MV-4-11 (cell line): ENCODE data around the gene OSCAR.
A peak's percentile ranks its signal among the peaks of the same experiment; 100 is the strongest.

ENCODE experiments used
- DNase-seq: peaks from one replicate; lab custom pipeline; 2025; lab: John Stamatoyannopoulos, UW

Gene OSCAR, protein sequence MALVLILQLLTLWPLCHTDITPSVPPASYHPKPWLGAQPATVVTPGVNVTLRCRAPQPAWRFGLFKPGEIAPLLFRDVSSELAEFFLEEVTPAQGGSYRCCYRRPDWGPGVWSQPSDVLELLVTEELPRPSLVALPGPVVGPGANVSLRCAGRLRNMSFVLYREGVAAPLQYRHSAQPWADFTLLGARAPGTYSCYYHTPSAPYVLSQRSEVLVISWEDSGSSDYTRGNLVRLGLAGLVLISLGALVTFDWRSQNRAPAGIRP

DNA sequence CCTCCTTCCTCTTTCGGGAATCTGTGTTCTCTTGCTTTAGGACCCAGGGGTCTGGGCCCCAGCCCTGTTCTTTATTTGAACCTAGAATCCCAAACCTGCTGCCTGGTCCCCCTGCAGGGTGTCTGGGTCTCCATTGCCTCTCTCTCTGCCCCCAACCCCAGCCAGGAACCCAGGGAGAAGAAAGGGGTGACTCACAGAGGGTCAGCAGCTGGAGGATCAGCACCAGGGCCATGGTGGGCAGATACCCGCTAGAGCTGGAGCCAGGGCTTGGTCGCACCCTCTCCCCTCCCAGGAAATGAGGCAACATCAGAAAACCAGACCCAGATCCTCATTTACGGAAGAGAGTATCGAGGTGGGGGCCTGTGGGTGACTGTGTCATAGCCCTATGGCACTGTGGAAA is at the start of gene OSCAR:
OSCAR (minus strand) TSS at position 243 of the 400 bp plus-strand sequence; CDS start at position 232, 11 bp downstream.
- DNase-seq = peak; percentile 95

DNA sequence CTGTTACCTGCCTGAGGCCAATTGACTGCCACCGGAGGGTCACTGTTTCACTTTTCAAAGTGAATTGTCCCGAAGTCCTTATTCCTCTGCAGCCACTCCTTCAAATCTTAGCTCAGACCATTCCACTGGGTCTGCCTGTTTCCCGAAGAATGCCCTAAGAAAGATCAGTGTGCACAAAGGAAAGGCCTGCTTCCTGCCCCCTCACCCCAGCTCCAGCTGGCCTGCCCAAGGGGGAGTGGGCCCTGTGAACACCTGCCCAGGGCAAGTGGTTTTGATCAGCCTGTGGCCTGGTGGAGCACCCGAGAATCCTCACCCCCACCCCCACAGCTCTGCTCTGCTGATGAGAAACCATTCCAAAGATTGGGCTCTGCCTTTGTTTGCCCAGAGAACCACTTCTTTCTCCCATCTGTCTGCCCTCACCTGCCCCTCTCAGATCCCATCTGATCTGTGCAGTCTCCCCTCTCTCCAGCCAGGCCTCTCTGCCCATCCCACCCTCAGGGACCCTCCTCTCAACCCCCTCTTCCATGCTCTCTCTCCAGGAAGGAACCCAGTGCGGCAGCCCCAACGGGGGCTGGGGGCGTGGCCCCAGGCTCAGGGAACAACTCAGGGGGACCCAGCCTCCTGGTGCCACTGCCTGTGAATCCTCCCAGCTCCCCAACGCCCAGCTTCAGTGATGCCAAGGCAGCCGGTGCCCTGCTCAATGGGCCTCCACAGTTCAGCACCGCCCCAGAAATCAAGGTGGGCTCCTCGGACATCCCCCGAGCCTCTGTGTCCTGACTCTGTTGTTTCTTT is 48.6 kb upstream of the OSCAR start:
- no peak for DNase-seq

DNA sequence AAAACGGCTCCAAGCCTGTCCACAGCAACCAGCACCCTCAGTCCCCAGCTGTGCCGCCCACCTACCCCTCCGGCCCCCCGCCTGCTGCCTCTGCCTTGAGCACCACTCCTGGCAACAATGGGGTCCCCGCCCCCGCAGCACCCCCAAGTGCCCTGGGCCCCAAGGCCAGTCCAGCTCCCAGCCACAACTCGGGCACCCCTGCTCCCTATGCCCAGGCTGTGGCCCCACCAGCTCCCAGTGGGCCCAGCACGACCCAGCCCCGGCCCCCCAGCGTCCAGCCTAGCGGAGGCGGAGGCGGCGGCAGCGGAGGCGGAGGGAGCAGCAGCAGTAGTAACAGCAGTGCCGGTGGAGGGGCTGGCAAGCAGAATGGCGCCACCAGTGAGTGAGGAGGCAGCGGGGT is 47.6 kb upstream of the OSCAR start:
- no peak for DNase-seq

DNA sequence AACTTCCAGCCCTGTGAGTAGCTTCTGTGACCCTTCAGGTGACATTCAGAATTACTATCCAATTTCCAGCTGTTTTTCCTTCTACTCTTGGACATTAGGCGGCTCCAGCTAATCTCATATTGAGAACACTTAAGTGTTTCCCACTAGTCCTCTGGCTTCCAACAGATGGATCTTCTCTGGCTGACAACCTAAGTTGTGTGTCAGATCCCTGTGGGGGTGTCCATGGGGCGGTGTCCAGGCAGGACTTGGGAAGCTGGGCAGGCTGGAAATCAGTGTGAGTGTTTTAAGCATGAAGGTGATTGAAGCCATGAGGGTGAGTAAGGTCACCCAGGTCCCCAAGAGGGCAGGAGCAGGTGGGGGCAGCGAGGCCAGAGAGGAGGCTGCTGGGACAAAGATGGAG is 47.1 kb upstream of the OSCAR start:
- no peak for DNase-seq

GRCh38 chr19:54145541-54146158 is 45.0 kb upstream of the OSCAR start:
- DNase-seq = no peak

DNA sequence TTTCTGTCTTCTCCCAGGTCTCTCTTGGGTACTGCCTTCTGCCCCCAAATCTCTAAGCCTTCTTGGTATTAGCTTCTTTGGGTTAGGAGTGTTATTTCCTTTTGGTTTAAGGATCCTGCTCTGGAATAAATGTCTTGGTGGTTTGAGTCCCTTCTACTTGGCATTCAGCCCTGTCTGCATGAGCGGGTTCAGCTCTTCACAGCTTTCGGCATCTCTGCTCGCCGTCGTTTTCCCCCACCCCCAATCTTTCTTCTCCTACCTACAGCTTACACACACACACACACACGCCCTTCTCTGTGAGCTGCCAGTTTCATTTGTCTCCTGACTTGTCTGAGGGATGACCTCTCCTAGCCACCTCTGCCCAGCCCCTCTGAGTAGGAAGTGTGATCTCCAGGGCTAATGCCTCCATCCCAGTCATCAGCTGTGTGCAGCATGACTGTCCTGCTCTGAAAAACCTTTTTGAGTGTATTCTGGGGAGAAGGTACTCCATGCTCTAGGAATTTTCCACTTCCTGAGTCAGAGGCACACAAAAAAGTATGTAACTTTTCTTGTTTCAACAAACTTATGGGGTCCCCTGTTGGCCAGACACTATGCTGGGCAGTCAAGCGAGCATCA is 41.7 kb upstream of the OSCAR start:
- DNase-seq = no peak

GRCh38 chr19:54141356-54141755 is 40.8 kb upstream of the OSCAR start:
- DNase-seq = peak; percentile 38

DNA sequence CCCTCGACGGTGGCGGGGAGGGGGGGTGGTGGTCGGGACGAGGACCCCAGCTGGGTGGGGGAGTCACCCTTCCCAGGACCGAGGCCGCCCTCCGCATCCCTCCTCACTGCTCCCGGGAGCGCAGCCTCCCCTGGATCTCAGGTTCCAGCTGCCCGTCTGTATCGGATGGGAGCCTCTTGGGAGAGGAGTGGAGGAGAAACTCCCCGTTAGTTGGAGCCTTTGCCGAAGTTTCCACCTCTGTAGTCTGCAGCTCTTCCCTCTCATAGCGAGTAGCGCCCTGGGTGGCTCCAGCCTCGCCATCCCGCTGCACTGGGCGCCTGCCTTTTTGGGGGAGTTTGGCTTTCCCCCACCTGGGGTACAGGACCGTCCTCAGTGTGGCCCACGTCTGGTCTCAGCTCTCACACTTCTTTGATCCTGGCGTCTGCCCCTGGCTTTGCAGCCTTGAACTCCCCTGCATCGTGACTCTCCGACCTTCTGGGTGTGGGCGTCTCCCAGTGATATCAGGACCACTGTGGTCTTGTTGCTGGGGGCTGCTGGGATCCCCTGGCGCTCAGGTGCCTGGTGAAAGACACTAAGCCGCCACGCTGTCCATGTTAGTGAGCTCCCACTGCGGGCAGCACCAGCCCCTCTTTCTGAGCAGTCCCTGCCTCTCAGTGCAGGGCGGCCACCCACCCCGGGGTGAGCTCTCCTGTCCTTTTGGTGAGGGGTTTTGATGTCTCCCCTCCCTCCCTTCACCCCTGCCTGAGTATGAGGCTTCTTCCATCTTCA is 38.1 kb upstream of the OSCAR start:
- no peak for DNase-seq

DNA sequence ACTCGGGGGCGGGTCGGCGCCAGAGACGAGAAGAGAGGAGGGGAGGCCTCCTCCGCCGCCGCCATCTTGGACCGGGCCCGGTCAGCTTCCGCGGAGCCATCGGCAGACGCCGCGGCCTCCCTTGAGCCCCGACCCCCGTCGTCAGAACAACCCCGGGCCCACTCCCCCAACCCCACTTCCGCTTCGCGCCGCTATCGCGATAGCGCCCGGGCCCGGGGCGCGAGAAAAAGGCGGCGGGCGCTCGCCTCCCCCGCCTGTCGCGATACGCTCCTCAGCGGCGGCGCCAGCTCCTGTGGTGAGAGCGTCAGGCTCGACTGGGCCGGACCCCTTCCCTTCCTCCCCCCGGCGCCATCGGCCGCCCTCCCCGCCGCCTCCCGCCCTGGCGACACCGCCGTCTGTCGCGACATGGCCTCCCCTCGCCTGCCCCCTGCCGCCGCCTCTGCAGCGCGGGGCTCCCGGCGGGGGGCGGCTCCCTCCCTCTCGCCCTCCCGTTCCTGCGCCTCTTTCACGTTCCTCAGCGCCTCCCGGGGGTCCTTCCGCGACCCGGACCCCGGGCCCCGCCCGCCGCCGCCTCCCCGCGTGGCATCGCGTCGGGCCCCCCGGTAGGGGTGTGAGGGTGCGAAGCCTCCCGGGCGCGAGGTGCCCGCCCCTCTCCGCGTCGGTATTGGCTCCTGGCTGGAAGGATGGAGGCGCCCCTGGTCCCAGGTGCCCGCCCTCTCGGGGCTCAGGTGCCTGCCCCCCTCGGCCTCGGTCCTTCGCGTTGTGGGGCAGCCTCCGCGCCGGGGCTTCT is 37.3 kb upstream of the OSCAR start, which contains the start of gene CNOT3:
CNOT3 (plus strand) TSS at position 64 of the 790 bp plus-strand sequence. CDS start 5,217 bp downstream, outside the sequence.
- DNase-seq = no peak

- peak; percentile 100 for DNase-seq
These were observed 36.5 kb upstream of the OSCAR start for GRCh38 chr19:54136864-54137698.

DNA sequence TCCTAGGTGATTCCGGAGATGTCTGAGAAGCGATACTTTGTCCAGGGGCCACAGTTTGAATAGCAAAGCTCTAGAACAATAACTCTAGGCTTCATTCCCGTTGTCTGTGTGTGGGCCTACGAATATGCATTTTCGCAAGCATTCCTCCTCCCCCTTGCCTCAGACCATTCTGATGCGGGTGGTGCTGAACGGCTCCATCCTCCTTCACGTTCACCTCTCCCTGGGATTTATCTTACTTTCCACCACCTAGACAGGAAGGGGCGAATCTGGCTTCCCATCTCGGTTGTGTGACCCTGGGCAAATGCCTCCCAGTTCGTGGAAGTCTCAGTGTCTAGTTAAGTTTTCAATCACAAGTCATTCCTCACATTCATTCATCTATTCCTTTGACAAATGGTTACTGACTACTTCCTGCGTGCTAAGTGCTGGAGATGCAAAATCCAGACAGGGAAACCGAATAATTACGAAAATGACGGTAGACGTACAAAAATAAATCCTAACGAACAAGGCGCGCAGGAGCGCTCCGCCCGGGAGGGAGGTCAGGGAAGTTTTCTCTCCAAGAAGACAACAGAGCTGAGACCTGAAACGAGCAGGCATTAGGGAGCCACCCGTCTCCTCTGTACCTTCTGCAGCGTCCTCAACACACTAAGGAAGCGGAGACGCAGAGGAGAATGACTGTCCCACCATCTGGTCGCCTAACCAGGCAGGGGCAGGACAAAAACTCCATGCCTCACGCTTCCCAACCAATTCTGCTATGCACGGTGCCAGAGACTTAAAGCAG is 35.7 kb upstream of the OSCAR start:
- DNase-seq = no peak

DNA sequence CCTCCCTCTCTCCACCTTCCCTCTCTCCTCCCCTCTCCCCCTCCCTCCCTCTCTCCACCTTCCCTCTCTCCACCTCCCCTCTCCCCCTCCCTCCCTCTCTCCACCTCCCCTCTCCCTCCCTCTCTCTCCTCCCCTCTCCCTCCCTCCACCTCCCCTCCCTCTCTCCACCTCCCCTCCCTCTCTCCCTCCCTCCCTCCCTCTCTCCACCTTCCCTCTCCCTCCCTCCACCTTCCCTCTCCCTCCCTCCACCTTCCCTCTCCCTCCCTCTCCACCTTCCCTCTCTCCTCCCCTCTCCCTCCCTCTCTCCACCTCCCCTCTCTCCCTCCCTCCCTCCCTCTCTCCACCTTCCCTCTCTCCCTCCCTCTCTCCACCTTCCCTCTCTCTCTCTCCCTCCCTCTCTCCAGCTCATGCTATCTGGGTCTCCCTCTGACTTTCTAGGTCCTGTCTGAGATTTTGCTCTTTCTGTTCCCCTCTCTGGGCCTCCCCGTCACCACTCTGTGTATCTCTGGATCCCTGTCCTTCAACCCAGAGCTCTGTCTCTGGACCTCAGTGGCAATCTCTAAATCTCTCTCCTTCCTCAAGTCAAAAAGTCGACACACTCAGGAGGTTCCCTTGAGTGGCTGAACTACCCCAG is 33.5 kb upstream of the OSCAR start:
- no peak for DNase-seq

GRCh38 chr19:54133312-54133956 is 32.8 kb upstream of the OSCAR start:
- DNase-seq = peak; percentile 49

GRCh38 chr19:54129617-54129996 is 29.0 kb upstream of the OSCAR start:
- no peak for DNase-seq

- no peak for DNase-seq
These were observed 28.4 kb upstream of the OSCAR start for GRCh38 chr19:54128796-54129616.

DNA sequence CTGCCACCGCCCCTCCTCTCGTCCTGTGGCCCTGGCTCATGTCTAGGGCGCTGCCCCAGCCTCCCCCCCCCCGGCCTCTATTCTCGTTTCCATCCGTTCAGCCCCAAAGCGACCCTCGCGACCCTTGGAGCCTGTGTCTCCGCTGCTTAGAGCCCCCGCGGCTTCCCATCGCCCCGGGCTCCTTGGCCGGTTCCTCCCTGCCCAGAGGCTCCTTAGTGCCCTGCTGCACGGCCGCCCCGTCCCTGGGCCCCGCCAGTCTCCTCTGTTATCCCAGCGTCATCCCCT is 27.8 kb upstream of the OSCAR start:
- DNase-seq = no peak

- no peak for DNase-seq
These were observed 27.3 kb upstream of the OSCAR start for GRCh38 chr19:54127688-54128440.
